GM21723 (cell line): Measurements from ENCODE around the gene RAD21L1.

ENCODE experiments used
- ATAC-seq: cut with Tn5 transposase; IDR thresholded peaks from one replicate; pipeline ENCODE4 v1.9.1; 2021; ENCODE audit warnings: mild to moderate bottlenecking, moderate library complexity; ENCODE audit not compliant: unreplicated experiment

The RAD21L1 gene

GRCh38 chr20:1293641-1294379, 68.0 kb downstream of the RAD21L1 start:
- no peak for ATAC-seq

GRCh38 chr20:1294497-1294896, 68.7 kb downstream of the RAD21L1 start:
- no peak for ATAC-seq

GRCh38 chr20:1295276-1295930, 69.6 kb downstream of the RAD21L1 start:
- no peak for ATAC-seq

- no peak for ATAC-seq
Measured at GRCh38 chr20:1296117-1296610, 70.3 kb downstream of the RAD21L1 start.

- no peak for ATAC-seq
Measured at GRCh38 chr20:1296922-1297321, 71.1 kb downstream of the RAD21L1 start.

GRCh38 chr20:1297486-1297885, 71.6 kb downstream of the RAD21L1 start:
- no peak for ATAC-seq

GRCh38 chr20:1298166-1298565, 72.3 kb downstream of the RAD21L1 start:
- no peak for ATAC-seq

- no peak for ATAC-seq
Measured at GRCh38 chr20:1298888-1299511, 73.2 kb downstream of the RAD21L1 start.

GRCh38 chr20:1299522-1299921, 73.7 kb downstream of the RAD21L1 start:
- ATAC-seq = no peak

- ATAC-seq = no peak
Measured at GRCh38 chr20:1300083-1300840, 74.4 kb downstream of the RAD21L1 start.

- no peak for ATAC-seq
Measured at GRCh38 chr20:1301031-1301529, 75.2 kb downstream of the RAD21L1 start.

GRCh38 chr20:1302685-1303541, 77.1 kb downstream of the RAD21L1 start:
- no peak for ATAC-seq

- ATAC-seq = no peak
Measured at GRCh38 chr20:1304710-1305515, 79.1 kb downstream of the RAD21L1 start.
